ENCODE measurements around the gene HECTD1.
"Not testable (repeated sequence)": the region's sequence is repeated elsewhere in the genome, so short reads cannot be mapped to it uniquely, and the experiment has no call there.

GRCh38 chr14:31093884-31094839, 113.4 kb downstream of the HECTD1 start:
- TF ChIP-seq, protein P1, sequence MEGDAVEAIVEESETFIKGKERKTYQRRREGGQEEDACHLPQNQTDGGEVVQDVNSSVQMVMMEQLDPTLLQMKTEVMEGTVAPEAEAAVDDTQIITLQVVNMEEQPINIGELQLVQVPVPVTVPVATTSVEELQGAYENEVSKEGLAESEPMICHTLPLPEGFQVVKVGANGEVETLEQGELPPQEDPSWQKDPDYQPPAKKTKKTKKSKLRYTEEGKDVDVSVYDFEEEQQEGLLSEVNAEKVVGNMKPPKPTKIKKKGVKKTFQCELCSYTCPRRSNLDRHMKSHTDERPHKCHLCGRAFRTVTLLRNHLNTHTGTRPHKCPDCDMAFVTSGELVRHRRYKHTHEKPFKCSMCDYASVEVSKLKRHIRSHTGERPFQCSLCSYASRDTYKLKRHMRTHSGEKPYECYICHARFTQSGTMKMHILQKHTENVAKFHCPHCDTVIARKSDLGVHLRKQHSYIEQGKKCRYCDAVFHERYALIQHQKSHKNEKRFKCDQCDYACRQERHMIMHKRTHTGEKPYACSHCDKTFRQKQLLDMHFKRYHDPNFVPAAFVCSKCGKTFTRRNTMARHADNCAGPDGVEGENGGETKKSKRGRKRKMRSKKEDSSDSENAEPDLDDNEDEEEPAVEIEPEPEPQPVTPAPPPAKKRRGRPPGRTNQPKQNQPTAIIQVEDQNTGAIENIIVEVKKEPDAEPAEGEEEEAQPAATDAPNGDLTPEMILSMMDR (IDR thresholded peaks at IDR 0.05; ENCODE audit: insufficient read depth, low read depth, low read length), result not testable (repeated sequence)
- not testable (repeated sequence) for TF ChIP-seq EZH2 (IDR thresholded peaks at IDR 0.05; ENCODE audit: insufficient read depth, low read length)
